SK-N-SH (cell line): ENCODE data around the gene SUMO1. TPM values are rescaled to one million over a fixed set of nuclear protein-coding genes. Genes with fewer than 3 reads are reported as not detected.

ENCODE experiments used
- CTCF ChIA-PET: fragments of 300-600, 350-600 bp; formaldehyde crosslinking; extraction: SDS; loops from one replicate; lab custom pipeline; 2021; lab: Yijun Ruan, JAX
- POLR2A ChIA-PET: fragments of 350-600 bp; sonication (Branson Sonifier 250); formaldehyde crosslinking; extraction: SDS; loops from one replicate; lab custom pipeline; 2020; ENCODE audit warnings: antibody characterized with exemption, inconsistent platforms; lab: Yijun Ruan, JAX
- DNase-seq: peaks from one replicate; pipeline ENCODE4 v3.0.0; 2012
- H2AFZ ChIP-seq: fragments of 200-600 bp; sonication (generic); 2 replicates; pipeline ENCODE4 v1.8.1; 2016; ENCODE audit warnings: antibody characterized with exemption, mild to moderate bottlenecking, low read depth
- H3F3A ChIP-seq: fragments of 200-600 bp; sonication (generic); replicated peaks from 2 replicates; pipeline ENCODE3; 2016; ENCODE audit warnings: antibody characterized with exemption, mild to moderate bottlenecking; ENCODE audit not compliant: insufficient read depth
- H3K27ac ChIP-seq, 2 experiments: fragments of 200-500 bp in 1 of 2; fragments of 200-600 bp in 1 of 2; sonication (Bioruptor generic) in 1 of 2; sonication (generic), shearing (Covaris generic) in 1 of 2; 2 replicates each; pipeline versions ENCODE4 v1.5.1 to v1.6.1; 2014 to 2016; ENCODE audit warnings: low read depth in 2 of 2, inconsistent platforms in 1 of 2, low read length in 1 of 2, mild to moderate bottlenecking in 1 of 2, mixed read lengths in 1 of 2
- H3K27me3 ChIP-seq: fragments of 200-600 bp; sonication (generic), shearing (Covaris generic); 2 replicates; pipeline ENCODE4 v1.6.1; 2016; ENCODE audit warnings: mixed run types; ENCODE audit not compliant: insufficient read depth
- H3K36me3 ChIP-seq, 2 experiments: fragments of 200-500 bp in 1 of 2; fragments of 200-600 bp in 1 of 2; sonication (Bioruptor generic) in 1 of 2; sonication (generic) in 1 of 2; replicated peaks in 1 of 2; 2 replicates each; pipeline versions ENCODE3 to v1.5.1; 2014 to 2016; ENCODE audit warnings: low read length in 1 of 2, mild to moderate bottlenecking in 1 of 2; ENCODE audit not compliant: insufficient read depth in 2 of 2, control insufficient read depth in 1 of 2
- H3K4me1 ChIP-seq, 2 experiments: fragments of 200-500 bp in 1 of 2; fragments of 200-600 bp in 1 of 2; sonication (Bioruptor generic) in 1 of 2; sonication (generic), shearing (Covaris generic) in 1 of 2; 2 replicates each; pipeline versions ENCODE4 v1.5.1 to v1.6.1; 2014 to 2016; ENCODE audit warnings: low read depth in 1 of 2, low read length in 1 of 2, mixed run types in 1 of 2; ENCODE audit not compliant: insufficient read depth in 2 of 2, control insufficient read depth in 1 of 2
- H3K4me2 ChIP-seq: fragments of 200-600 bp; sonication (generic), shearing (Covaris generic); 2 replicates; pipeline ENCODE4 v1.6.1; 2017; ENCODE audit warnings: mixed run types
- H3K4me3 ChIP-seq, 2 experiments: fragments of 200-500 bp in 1 of 2; fragments of 200-600 bp in 1 of 2; sonication (Bioruptor generic) in 1 of 2; sonication (generic), shearing (Covaris generic) in 1 of 2; 2 replicates each; pipeline versions ENCODE4 v1.5.1 to v1.8.1; 2014 to 2016; ENCODE audit warnings: low read depth in 2 of 2, inconsistent platforms in 1 of 2, low read length in 1 of 2, mild to moderate bottlenecking in 1 of 2, mixed read lengths in 1 of 2, moderate library complexity in 1 of 2
- H3K79me2 ChIP-seq: fragments of 200-600 bp; sonication (generic); 2 replicates; pipeline ENCODE4 v1.8.1; 2017; ENCODE audit warnings: mild to moderate bottlenecking; ENCODE audit not compliant: insufficient read depth
- H3K9ac ChIP-seq: fragments of 200-600 bp; sonication (generic); 2 replicates; pipeline ENCODE4 v1.6.1; 2017; ENCODE audit warnings: mixed run types
- H3K9me2 ChIP-seq: fragments of 200-600 bp; sonication (generic); 2 replicates; pipeline ENCODE4 v1.6.1; 2017; ENCODE audit warnings: mixed run types
- H3K9me3 ChIP-seq: fragments of 200-600 bp; sonication (generic); 2 replicates; pipeline ENCODE4 v1.6.1; 2017; ENCODE audit warnings: mixed run types, mild to moderate bottlenecking, moderate library complexity
- H4K20me1 ChIP-seq: fragments of 200-600 bp; sonication (generic); 2 replicates; pipeline ENCODE4 v1.6.1; 2017; ENCODE audit warnings: mild to moderate bottlenecking, mixed run types; ENCODE audit not compliant: insufficient read depth
- CHD2 ChIP-seq: fragments of 150-350 bp; IDR thresholded peaks from 2 replicates; pipeline ENCODE4 v1.6.1; 2018; ENCODE audit warnings: low read length; ENCODE audit not compliant: partially characterized antibody
- EZH2phosphoT487 ChIP-seq: fragments of 200-600 bp; sonication (generic); IDR thresholded peaks from 2 replicates; pipeline ENCODE4 v1.6.1; 2017; ENCODE audit warnings: low read depth, mixed run types, mild to moderate bottlenecking, antibody characterized with exemption, moderate library complexity, borderline replicate concordance
- FOSL2 ChIP-seq: IDR thresholded peaks from 2 replicates; pipeline ENCODE4 v1.4.0; 2012; ENCODE audit warnings: low read depth, mild to moderate bottlenecking, moderate library complexity, borderline replicate concordance
- FOXM1 ChIP-seq: IDR thresholded peaks from 2 replicates; pipeline ENCODE4 v1.4.0; 2012; ENCODE audit warnings: low read depth, mild to moderate bottlenecking
- GABPA ChIP-seq: IDR thresholded peaks from 2 replicates; pipeline ENCODE4 v1.4.0; 2012; ENCODE audit warnings: low read depth, mild to moderate bottlenecking
- MEF2A ChIP-seq: IDR thresholded peaks from 2 replicates; pipeline ENCODE4 v1.4.0; 2012; ENCODE audit warnings: low read depth, borderline replicate concordance
- NFIC ChIP-seq: IDR thresholded peaks from 2 replicates; pipeline ENCODE4 v1.4.0; 2012; ENCODE audit warnings: borderline replicate concordance
- RXRA ChIP-seq: IDR thresholded peaks from 2 replicates; pipeline ENCODE4 v1.4.0; 2012; ENCODE audit warnings: low read depth, mild to moderate bottlenecking, borderline replicate concordance
- TCF12 ChIP-seq: IDR thresholded peaks from 2 replicates; pipeline ENCODE4 v1.4.0; 2012
- WGBS: methylation state at CpG from one replicate; pipeline ENCODE4 v1.1.6; 2017; ENCODE audit warnings: low lambda C conversion rate; 5-methylcytosine and 5-hydroxymethylcytosine counted together
- polyA plus RNA-seq, 3 experiments: library from polyadenylated mRNA; depleted of rRNA; stranded (reverse); fragments of >200 nt; gene quantifications; 2 replicates each; pipeline ENCODE4 v1.2.3, GENCODE V29; 2012
- TF ChIP-seq, protein P1 (sequence below): IDR thresholded peaks from 2 replicates; pipeline ENCODE4 v1.4.0; 2012; ENCODE audit warnings: low read depth
- TF ChIP-seq, protein P2 (sequence below): IDR thresholded peaks from 2 replicates; pipeline ENCODE4 v1.4.0; 2012; ENCODE audit warnings: low read depth, borderline replicate concordance
- TF ChIP-seq, protein P3 (sequence below): fragments of 200-600 bp; sonication (generic); IDR thresholded peaks from 2 replicates; pipeline ENCODE4 v1.6.1; 2017; ENCODE audit warnings: antibody characterized with exemption, mild to moderate bottlenecking, moderate library complexity
- TF ChIP-seq, protein P4 (sequence below): IDR thresholded peaks from 2 replicates; pipeline ENCODE4 v1.6.1; 2012; ENCODE audit warnings: mild to moderate bottlenecking, low read depth, low read length, moderate library complexity

The SUMO1 gene
- polyA plus RNA-seq, 1 of the 3 experiments (the other 2 are of a cell fraction) = 42.8 TPM

DNA sequence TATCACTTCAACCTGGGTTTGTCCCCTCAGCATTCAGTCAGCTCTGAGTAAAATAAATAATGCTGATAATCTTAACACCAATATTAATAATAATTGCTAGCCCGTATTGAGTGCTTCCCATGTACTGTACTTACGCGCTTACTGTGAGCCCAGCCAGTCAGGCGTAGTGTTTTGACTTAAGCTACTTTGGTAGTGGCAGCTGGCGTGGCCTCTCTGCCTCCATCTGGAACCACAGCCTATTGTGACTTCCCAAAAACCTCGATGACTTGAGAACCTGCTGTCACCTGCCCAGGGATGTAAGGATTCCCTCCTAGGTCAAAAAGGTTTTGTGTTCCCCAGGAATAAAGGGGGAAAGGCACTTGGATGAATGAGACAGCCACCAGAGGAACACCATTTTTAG lies 53.2 kb downstream of the SUMO1 start:
- ChIA-PET POLR2A (no interaction called here), CTCF (interaction anchor here (0.7 to 2.5 kb wide), 3 partner anchors 21 to 332 kb away, joined by 3 to 16 read pairs (median 3); no protein-coding TSS in a partner anchor)
- no peak overlapping the region for H2AFZ ChIP-seq
- H3F3A ChIP-seq = peaks cover 24% of the 10 kb centered on the region
- H3K79me2 ChIP-seq = no peaks in the 10 kb centered on the region
- H3K4me3 ChIP-seq = no peak overlapping the region
- no peaks in the 10 kb centered on the region for H3K9me3 ChIP-seq
- no peaks in the 10 kb centered on the region for H3K36me3 ChIP-seq
- WGBS = 87% methylated on average over 6 of the region's 6 CpGs
- H3K27me3 ChIP-seq = no peaks in the 10 kb centered on the region
- peaks cover 0 to 17% of the 10 kb centered on the region in 2 experiments; a peak in 3 of 4 replicates for H3K4me1 ChIP-seq
- H3K9me2 ChIP-seq = no peaks in the 10 kb centered on the region
- H3K9ac ChIP-seq = no peak overlapping the region
- DNase-seq = no peak
- H3K4me2 ChIP-seq = no peak overlapping the region
- TF ChIP-seq TCF12 = no peak
- TF ChIP-seq, protein P1, sequence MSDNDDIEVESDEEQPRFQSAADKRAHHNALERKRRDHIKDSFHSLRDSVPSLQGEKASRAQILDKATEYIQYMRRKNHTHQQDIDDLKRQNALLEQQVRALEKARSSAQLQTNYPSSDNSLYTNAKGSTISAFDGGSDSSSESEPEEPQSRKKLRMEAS = no peak
- TF ChIP-seq, protein P2, sequence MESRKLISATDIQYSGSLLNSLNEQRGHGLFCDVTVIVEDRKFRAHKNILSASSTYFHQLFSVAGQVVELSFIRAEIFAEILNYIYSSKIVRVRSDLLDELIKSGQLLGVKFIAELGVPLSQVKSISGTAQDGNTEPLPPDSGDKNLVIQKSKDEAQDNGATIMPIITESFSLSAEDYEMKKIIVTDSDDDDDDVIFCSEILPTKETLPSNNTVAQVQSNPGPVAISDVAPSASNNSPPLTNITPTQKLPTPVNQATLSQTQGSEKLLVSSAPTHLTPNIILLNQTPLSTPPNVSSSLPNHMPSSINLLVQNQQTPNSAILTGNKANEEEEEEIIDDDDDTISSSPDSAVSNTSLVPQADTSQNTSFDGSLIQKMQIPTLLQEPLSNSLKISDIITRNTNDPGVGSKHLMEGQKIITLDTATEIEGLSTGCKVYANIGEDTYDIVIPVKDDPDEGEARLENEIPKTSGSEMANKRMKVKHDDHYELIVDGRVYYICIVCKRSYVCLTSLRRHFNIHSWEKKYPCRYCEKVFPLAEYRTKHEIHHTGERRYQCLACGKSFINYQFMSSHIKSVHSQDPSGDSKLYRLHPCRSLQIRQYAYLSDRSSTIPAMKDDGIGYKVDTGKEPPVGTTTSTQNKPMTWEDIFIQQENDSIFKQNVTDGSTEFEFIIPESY = no peak
- peak overlapping the region; percentile 54 to 58; a peak in 2 of 4 replicates for H3K27ac ChIP-seq
- no peaks in the 10 kb centered on the region for H4K20me1 ChIP-seq

DNA sequence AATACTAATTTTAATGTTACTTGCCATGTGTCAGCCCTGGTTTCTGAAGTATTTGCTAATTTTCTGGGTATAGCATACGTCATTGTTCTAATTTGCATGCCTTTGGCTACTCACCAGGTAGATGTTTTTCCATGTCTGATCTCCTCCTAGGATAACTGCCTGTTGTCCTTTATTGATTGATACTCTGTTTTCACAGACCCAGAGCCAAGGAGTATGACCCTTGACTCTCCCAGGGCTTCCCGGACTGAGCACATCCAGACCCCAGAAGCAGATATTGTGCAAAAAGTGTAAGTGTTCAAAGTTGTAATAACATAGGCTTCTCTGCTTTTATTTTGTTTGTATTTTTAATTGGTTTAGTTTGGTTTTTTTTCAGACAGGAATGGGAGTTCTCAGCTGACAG lies 53.8 kb downstream of the SUMO1 start:
- Histone ChIP-seq H3K4me3 (no peak overlapping the region), H3K9ac (no peak overlapping the region), H3F3A (peaks cover 24% of the 10 kb centered on the region), H2AFZ (no peak overlapping the region), H3K9me3 (no peaks in the 10 kb centered on the region), H3K4me2 (no peak overlapping the region), H4K20me1 (no peaks in the 10 kb centered on the region), H3K27me3 (no peaks in the 10 kb centered on the region), H3K9me2 (no peaks in the 10 kb centered on the region), H3K79me2 (no peaks in the 10 kb centered on the region)
- POLR2A ChIA-PET = no interaction called here
- 98% methylated on average over 2 of the region's 2 CpGs for WGBS
- TF ChIP-seq CHD2 (no peak), RXRA (no peak), MEF2A (no peak), NFIC (no peak), EZH2phosphoT487 (no peak), FOXM1 (no peak), GABPA (no peak), FOSL2 (no peak)
- TF ChIP-seq, protein P3, sequence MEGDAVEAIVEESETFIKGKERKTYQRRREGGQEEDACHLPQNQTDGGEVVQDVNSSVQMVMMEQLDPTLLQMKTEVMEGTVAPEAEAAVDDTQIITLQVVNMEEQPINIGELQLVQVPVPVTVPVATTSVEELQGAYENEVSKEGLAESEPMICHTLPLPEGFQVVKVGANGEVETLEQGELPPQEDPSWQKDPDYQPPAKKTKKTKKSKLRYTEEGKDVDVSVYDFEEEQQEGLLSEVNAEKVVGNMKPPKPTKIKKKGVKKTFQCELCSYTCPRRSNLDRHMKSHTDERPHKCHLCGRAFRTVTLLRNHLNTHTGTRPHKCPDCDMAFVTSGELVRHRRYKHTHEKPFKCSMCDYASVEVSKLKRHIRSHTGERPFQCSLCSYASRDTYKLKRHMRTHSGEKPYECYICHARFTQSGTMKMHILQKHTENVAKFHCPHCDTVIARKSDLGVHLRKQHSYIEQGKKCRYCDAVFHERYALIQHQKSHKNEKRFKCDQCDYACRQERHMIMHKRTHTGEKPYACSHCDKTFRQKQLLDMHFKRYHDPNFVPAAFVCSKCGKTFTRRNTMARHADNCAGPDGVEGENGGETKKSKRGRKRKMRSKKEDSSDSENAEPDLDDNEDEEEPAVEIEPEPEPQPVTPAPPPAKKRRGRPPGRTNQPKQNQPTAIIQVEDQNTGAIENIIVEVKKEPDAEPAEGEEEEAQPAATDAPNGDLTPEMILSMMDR = no peak
- TF ChIP-seq, protein P2 = no peak
- TF ChIP-seq, protein P4, sequence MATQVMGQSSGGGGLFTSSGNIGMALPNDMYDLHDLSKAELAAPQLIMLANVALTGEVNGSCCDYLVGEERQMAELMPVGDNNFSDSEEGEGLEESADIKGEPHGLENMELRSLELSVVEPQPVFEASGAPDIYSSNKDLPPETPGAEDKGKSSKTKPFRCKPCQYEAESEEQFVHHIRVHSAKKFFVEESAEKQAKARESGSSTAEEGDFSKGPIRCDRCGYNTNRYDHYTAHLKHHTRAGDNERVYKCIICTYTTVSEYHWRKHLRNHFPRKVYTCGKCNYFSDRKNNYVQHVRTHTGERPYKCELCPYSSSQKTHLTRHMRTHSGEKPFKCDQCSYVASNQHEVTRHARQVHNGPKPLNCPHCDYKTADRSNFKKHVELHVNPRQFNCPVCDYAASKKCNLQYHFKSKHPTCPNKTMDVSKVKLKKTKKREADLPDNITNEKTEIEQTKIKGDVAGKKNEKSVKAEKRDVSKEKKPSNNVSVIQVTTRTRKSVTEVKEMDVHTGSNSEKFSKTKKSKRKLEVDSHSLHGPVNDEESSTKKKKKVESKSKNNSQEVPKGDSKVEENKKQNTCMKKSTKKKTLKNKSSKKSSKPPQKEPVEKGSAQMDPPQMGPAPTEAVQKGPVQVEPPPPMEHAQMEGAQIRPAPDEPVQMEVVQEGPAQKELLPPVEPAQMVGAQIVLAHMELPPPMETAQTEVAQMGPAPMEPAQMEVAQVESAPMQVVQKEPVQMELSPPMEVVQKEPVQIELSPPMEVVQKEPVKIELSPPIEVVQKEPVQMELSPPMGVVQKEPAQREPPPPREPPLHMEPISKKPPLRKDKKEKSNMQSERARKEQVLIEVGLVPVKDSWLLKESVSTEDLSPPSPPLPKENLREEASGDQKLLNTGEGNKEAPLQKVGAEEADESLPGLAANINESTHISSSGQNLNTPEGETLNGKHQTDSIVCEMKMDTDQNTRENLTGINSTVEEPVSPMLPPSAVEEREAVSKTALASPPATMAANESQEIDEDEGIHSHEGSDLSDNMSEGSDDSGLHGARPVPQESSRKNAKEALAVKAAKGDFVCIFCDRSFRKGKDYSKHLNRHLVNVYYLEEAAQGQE = no peak
- TF ChIP-seq, all 33 proteins: peak for 0
- H3K27ac ChIP-seq = peak overlapping the region in 1 of 2 experiments; percentile 58; a peak in 1 of 4 replicates
- no peak for DNase-seq
- H3K4me1 ChIP-seq = peaks cover 0 to 17% of the 10 kb centered on the region in 2 experiments; a peak in 3 of 4 replicates
- CTCF ChIA-PET = interaction anchor here (2.5 kb wide), 1 partner anchor 324 kb away, joined by 16 read pairs; no protein-coding TSS in a partner anchor
- no peaks in the 10 kb centered on the region for H3K36me3 ChIP-seq
